IMR-90 (cell line): Measurements from ENCODE around the gene PCED1B.

Source experiments
- MXI1 ChIP-seq: IDR thresholded peaks from 2 replicates; pipeline ENCODE4 v1.6.1; 2012; ENCODE audit warnings: low read depth, mild to moderate bottlenecking, low read length, moderate library complexity, borderline replicate concordance
- TF ChIP-seq, protein P1 (sequence below): conservative IDR thresholded peaks from 2 replicates; pipeline ENCODE4 v1.5.1; 2012; ENCODE audit warnings: mild to moderate bottlenecking, low read depth, low read length, improper control_type of control experiment

DNA sequence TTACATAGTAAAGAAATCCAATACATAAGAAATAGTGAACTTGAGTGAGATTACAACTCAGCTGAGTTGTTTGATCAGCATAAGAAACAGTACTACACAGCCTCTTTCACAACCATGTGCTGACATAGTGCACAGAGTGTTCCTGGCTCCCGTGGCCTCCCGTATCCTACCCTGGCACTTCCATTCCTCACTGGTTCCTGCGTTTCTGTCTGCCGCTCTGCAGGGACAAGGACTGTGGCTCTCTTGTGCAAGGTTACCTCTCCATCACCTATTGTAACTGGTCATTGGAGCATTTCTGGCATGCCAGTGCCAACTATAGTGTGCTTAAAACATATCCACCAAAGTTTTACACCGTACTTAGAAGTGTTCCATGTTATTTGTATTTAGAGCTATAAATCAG, 46.3 kb upstream of the PCED1B start:
- TF ChIP-seq MXI1 = no peak
- TF ChIP-seq, protein P1, sequence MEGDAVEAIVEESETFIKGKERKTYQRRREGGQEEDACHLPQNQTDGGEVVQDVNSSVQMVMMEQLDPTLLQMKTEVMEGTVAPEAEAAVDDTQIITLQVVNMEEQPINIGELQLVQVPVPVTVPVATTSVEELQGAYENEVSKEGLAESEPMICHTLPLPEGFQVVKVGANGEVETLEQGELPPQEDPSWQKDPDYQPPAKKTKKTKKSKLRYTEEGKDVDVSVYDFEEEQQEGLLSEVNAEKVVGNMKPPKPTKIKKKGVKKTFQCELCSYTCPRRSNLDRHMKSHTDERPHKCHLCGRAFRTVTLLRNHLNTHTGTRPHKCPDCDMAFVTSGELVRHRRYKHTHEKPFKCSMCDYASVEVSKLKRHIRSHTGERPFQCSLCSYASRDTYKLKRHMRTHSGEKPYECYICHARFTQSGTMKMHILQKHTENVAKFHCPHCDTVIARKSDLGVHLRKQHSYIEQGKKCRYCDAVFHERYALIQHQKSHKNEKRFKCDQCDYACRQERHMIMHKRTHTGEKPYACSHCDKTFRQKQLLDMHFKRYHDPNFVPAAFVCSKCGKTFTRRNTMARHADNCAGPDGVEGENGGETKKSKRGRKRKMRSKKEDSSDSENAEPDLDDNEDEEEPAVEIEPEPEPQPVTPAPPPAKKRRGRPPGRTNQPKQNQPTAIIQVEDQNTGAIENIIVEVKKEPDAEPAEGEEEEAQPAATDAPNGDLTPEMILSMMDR = no peak
